GM19025 (cell line): ENCODE results near the gene ARID3A.
"Not testable (repeated sequence)": the region's sequence is repeated elsewhere in the genome, so short reads cannot be mapped to it uniquely, and the experiment has no call there.

Experiments used
- ATAC-seq: cut with Tn5 transposase; IDR thresholded peaks from one replicate; pipeline ENCODE4 v1.9.1; 2021; ENCODE audit warnings: mild to moderate bottlenecking, low read depth, moderate library complexity; ENCODE audit not compliant: unreplicated experiment

The ARID3A gene

GRCh38 chr19:1012334-1012733 is 86.5 kb downstream of the ARID3A start:
- no peak for ATAC-seq

GRCh38 chr19:1013218-1013617 is 87.4 kb downstream of the ARID3A start:
- no peak for ATAC-seq

GRCh38 chr19:1014161-1015060 is 88.6 kb downstream of the ARID3A start:
- ATAC-seq, result no peak

GRCh38 chr19:1015061-1015781 is 89.4 kb downstream of the ARID3A start:
- no peak for ATAC-seq

GRCh38 chr19:1015782-1016646 is 90.2 kb downstream of the ARID3A start:
- no peak for ATAC-seq

GRCh38 chr19:1016647-1017114 is 90.8 kb downstream of the ARID3A start:
- no peak for ATAC-seq

GRCh38 chr19:1017115-1017905 is 91.5 kb downstream of the ARID3A start:
- ATAC-seq, result no peak

GRCh38 chr19:1017906-1018305 is 92.1 kb downstream of the ARID3A start:
- no peak for ATAC-seq

- ATAC-seq, result no peak
Observed at GRCh38 chr19:1018393-1018792, 92.6 kb downstream of the ARID3A start.

GRCh38 chr19:1018932-1019615 is 93.2 kb downstream of the ARID3A start:
- no peak for ATAC-seq

- no peak for ATAC-seq
Observed at GRCh38 chr19:1019616-1019961, 93.8 kb downstream of the ARID3A start.

- ATAC-seq, result no peak
Observed at GRCh38 chr19:1019980-1020867, 94.4 kb downstream of the ARID3A start.

GRCh38 chr19:1020868-1021425 is 95.1 kb downstream of the ARID3A start, which contains the start of gene TMEM259:
Gene TMEM259 (minus strand): TSS chr19:1021123. CDS start chr19:1020996, 127 bp downstream.
- ATAC-seq, result peak; percentile 73

GRCh38 chr19:1023883-1024188 is 98.0 kb downstream of the ARID3A start:
- ATAC-seq, result not testable (repeated sequence)

- not testable (repeated sequence) for ATAC-seq
Observed at GRCh38 chr19:1025080-1025479, 99.2 kb downstream of the ARID3A start.
